HepG2 (cell line): ENCODE measurements around the gene VPS11. TPM values are rescaled to one million over a fixed set of nuclear protein-coding genes. Genes with fewer than 3 reads are reported as not detected.
A peak's percentile ranks its signal among the peaks of the same experiment; 100 is the strongest.

Experiments used
- ATM ChIP-seq: fragments of 450-650 bp; IDR thresholded peaks from 2 replicates; pipeline ENCODE4 v1.7.1; 2017; ENCODE audit warnings: mild to moderate bottlenecking, borderline replicate concordance
- KAT8 ChIP-seq: IDR thresholded peaks from 2 replicates; pipeline ENCODE4 v1.6.1; 2016; ENCODE audit warnings: missing genetic modification reagents, missing compliant biosample characterization
- POLR2G ChIP-seq: fragments of 200-400 bp; formaldehyde crosslinking; IDR thresholded peaks from 2 replicates; pipeline ENCODE4 v1.6.1; 2018; ENCODE audit warnings: mild to moderate bottlenecking, low read depth, low read length, moderate library complexity
- SUZ12 ChIP-seq: fragments of 150-350 bp; IDR thresholded peaks from 2 replicates; pipeline ENCODE4 v1.6.1; 2014; ENCODE audit warnings: low read depth, low read length
- TBP ChIP-seq: sonication (generic); formaldehyde crosslinking; IDR thresholded peaks from 2 replicates; pipeline ENCODE4 v1.5.0; 2020; ENCODE audit warnings: missing genetic modification reagents
- ZNF232 ChIP-seq: sonication (generic); formaldehyde crosslinking; IDR thresholded peaks from 2 replicates; pipeline ENCODE4 v1.4.0; 2020; ENCODE audit warnings: missing genetic modification reagents, borderline replicate concordance
- polyA plus RNA-seq, 8 experiments: library from polyadenylated mRNA; depleted of rRNA in 3 of 8; stranded (reverse) in 7 of 8; unstranded in 1 of 8; fragments of >200 nt; fragmentation: Illumina TruSeq in 4 of 8; extraction: Trizol in 4 of 8; gene quantifications; 2 replicates each; pipeline versions ENCODE4 v1.2.1 to v1.2.3, GENCODE V29; 2011 to 2016; ENCODE audit warnings: low read depth in 4 of 8, missing spikeins in 1 of 8, mixed read lengths in 1 of 8; ENCODE audit not compliant: insufficient read depth in 1 of 8
- total RNA-seq, 5 experiments: library from RNA; depleted of rRNA; stranded (reverse); fragments of >200 nt; fragmentation: Illumina TruSeq; extraction: Trizol; gene quantifications; 2 replicates each; pipeline ENCODE4 v1.2.3, GENCODE V29; 2016; ENCODE audit warnings: low read depth in 1 of 5
- TF ChIP-seq, protein P1 (sequence below): sonication (generic); formaldehyde crosslinking; IDR thresholded peaks from 2 replicates; pipeline ENCODE4 v1.4.0; 2020; ENCODE audit warnings: missing genetic modification reagents, borderline replicate concordance
- TF ChIP-seq, protein P2 (sequence below): sonication (generic); formaldehyde crosslinking; IDR thresholded peaks from 2 replicates; pipeline ENCODE4 v1.5.0; 2020; ENCODE audit warnings: mild to moderate bottlenecking, missing genetic modification reagents
- TF ChIP-seq, protein P3 (sequence below): sonication (generic); formaldehyde crosslinking; IDR thresholded peaks from 2 replicates; pipeline ENCODE4 v1.8.1; 2023; ENCODE audit warnings: missing genetic modification reagents, mild to moderate bottlenecking, borderline replicate concordance
- TF ChIP-seq, protein P4 (sequence below): sonication (generic); formaldehyde crosslinking; IDR thresholded peaks from 2 replicates; pipeline ENCODE4 v1.4.0; 2020; ENCODE audit warnings: mild to moderate bottlenecking, missing genetic modification reagents, borderline replicate concordance
- TF ChIP-seq, protein P5 (sequence below): sonication (generic); formaldehyde crosslinking; IDR thresholded peaks from 2 replicates; pipeline ENCODE4 v1.5.0; 2020; ENCODE audit warnings: missing genetic modification reagents
- TF ChIP-seq, protein P6 (sequence below): sonication (generic); formaldehyde crosslinking; IDR thresholded peaks from 2 replicates; pipeline ENCODE4 v1.9.0; 2021; ENCODE audit warnings: missing genetic modification reagents, borderline replicate concordance
- TF ChIP-seq, protein P7 (sequence below): sonication (generic); formaldehyde crosslinking; IDR thresholded peaks from 2 replicates; pipeline ENCODE4 v1.5.0; 2020; ENCODE audit warnings: missing genetic modification reagents

VPS11 gene
- total and polyA plus RNA-seq, 2 of the 13 experiments (the other 11 are each of a cell fraction or from before 2014, with no cell fraction given): 13.7 to 21.6 TPM

DNA sequence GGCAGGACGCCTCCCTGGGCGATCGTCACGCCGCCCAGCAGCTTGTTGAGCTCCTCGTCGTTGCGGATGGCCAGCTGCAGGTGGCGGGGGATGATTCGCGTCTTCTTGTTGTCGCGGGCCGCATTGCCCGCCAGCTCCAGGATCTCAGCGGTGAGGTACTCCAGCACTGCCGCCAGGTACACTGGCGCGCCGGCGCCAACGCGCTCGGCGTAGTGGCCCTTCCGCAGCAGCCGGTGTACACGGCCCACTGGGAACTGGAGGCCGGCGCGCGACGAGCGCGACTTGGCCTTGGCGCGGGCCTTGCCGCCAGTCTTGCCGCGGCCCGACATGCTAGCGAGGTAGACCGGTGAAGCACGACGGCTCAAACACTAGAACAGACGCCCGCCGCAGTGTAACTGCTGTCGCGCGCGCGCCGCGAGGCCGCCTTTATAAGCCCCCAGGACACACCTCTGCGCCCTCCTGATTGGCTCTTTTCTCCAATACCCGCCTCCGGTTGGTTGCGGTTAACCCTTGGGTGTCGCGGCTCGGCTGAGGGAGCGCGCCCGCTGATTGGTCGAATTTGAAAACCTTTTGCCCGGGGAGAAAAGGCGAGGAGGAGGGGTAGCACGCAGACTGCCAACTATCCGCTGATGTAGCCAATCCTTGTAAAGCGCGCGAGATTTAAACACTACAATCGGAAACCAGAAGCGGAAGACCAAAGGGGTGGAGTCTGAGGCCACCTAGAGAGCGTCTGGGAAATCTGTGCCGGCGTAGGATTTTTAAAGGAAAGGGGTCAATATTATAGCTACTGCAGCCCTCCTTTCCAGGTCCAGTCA lies 27.7 kb downstream of the VPS11 start (continued):
- TF ChIP-seq, protein P1, sequence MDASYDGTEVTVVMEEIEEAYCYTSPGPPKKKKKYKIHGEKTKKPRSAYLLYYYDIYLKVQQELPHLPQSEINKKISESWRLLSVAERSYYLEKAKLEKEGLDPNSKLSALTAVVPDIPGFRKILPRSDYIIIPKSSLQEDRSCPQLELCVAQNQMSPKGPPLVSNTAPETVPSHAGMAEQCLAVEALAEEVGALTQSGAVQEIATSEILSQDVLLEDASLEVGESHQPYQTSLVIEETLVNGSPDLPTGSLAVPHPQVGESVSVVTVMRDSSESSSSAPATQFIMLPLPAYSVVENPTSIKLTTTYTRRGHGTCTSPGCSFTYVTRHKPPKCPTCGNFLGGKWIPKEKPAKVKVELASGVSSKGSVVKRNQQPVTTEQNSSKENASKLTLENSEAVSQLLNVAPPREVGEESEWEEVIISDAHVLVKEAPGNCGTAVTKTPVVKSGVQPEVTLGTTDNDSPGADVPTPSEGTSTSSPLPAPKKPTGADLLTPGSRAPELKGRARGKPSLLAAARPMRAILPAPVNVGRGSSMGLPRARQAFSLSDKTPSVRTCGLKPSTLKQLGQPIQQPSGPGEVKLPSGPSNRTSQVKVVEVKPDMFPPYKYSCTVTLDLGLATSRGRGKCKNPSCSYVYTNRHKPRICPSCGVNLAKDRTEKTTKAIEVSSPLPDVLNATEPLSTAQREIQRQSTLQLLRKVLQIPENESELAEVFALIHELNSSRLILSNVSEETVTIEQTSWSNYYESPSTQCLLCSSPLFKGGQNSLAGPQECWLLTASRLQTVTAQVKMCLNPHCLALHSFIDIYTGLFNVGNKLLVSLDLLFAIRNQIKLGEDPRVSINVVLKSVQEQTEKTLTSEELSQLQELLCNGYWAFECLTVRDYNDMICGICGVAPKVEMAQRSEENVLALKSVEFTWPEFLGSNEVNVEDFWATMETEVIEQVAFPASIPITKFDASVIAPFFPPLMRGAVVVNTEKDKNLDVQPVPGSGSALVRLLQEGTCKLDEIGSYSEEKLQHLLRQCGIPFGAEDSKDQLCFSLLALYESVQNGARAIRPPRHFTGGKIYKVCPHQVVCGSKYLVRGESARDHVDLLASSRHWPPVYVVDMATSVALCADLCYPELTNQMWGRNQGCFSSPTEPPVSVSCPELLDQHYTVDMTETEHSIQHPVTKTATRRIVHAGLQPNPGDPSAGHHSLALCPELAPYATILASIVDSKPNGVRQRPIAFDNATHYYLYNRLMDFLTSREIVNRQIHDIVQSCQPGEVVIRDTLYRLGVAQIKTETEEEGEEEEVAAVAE: peak; percentile 25; the same call in 1 of the 2 replicates
- TF ChIP-seq, protein P2, sequence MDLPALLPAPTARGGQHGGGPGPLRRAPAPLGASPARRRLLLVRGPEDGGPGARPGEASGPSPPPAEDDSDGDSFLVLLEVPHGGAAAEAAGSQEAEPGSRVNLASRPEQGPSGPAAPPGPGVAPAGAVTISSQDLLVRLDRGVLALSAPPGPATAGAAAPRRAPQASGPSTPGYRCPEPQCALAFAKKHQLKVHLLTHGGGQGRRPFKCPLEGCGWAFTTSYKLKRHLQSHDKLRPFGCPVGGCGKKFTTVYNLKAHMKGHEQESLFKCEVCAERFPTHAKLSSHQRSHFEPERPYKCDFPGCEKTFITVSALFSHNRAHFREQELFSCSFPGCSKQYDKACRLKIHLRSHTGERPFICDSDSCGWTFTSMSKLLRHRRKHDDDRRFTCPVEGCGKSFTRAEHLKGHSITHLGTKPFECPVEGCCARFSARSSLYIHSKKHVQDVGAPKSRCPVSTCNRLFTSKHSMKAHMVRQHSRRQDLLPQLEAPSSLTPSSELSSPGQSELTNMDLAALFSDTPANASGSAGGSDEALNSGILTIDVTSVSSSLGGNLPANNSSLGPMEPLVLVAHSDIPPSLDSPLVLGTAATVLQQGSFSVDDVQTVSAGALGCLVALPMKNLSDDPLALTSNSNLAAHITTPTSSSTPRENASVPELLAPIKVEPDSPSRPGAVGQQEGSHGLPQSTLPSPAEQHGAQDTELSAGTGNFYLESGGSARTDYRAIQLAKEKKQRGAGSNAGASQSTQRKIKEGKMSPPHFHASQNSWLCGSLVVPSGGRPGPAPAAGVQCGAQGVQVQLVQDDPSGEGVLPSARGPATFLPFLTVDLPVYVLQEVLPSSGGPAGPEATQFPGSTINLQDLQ (CRISPR knock-in tag): no peak
- peak; percentile 100 for TF ChIP-seq POLR2G
- TF ChIP-seq ZNF232: 0 out of 2 replicates have a peak, but pooled peaks have one; percentile 30
- TF ChIP-seq, protein P3, sequence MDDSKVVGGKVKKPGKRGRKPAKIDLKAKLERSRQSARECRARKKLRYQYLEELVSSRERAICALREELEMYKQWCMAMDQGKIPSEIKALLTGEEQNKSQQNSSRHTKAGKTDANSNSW (CRISPR knock-in tag): peak; percentile 78
- TF ChIP-seq, protein P4, sequence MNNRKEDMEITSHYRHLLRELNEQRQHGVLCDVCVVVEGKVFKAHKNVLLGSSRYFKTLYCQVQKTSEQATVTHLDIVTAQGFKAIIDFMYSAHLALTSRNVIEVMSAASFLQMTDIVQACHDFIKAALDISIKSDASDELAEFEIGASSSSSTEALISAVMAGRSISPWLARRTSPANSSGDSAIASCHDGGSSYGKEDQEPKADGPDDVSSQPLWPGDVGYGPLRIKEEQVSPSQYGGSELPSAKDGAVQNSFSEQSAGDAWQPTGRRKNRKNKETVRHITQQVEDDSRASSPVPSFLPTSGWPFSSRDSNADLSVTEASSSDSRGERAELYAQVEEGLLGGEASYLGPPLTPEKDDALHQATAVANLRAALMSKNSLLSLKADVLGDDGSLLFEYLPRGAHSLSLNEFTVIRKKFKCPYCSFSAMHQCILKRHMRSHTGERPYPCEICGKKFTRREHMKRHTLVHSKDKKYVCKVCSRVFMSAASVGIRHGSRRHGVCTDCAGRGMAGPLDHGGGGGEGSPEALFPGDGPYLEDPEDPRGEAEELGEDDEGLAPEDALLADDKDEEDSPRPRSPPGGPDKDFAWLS (CRISPR knock-in tag): no peak
- TF ChIP-seq TBP (CRISPR knock-in tag): 0 out of 2 replicates have a peak, but pooled peaks have one; percentile 40
- no peak for TF ChIP-seq ATM
- TF ChIP-seq, protein P5, sequence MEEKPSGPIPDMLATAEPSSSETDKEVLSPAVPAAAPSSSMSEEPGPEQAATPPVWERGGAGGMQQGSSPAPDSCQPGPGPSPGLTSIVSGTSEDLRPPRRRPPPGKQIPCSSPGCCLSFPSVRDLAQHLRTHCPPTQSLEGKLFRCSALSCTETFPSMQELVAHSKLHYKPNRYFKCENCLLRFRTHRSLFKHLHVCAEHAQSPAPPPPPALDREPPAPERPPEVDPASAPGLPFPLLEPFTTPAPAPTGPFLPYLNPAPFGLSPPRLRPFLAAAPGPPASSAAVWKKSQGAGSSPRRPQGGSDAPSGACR (CRISPR knock-in tag): peak; percentile 89; the same call in 1 of the 2 replicates
- TF ChIP-seq, protein P6, sequence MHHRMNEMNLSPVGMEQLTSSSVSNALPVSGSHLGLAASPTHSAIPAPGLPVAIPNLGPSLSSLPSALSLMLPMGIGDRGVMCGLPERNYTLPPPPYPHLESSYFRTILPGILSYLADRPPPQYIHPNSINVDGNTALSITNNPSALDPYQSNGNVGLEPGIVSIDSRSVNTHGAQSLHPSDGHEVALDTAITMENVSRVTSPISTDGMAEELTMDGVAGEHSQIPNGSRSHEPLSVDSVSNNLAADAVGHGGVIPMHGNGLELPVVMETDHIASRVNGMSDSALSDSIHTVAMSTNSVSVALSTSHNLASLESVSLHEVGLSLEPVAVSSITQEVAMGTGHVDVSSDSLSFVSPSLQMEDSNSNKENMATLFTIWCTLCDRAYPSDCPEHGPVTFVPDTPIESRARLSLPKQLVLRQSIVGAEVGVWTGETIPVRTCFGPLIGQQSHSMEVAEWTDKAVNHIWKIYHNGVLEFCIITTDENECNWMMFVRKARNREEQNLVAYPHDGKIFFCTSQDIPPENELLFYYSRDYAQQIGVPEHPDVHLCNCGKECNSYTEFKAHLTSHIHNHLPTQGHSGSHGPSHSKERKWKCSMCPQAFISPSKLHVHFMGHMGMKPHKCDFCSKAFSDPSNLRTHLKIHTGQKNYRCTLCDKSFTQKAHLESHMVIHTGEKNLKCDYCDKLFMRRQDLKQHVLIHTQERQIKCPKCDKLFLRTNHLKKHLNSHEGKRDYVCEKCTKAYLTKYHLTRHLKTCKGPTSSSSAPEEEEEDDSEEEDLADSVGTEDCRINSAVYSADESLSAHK (CRISPR knock-in tag): no peak
- TF ChIP-seq KAT8 (CRISPR knock-in tag): peak; percentile 65; the same call in 1 of the 2 replicates
- TF ChIP-seq, protein P7, sequence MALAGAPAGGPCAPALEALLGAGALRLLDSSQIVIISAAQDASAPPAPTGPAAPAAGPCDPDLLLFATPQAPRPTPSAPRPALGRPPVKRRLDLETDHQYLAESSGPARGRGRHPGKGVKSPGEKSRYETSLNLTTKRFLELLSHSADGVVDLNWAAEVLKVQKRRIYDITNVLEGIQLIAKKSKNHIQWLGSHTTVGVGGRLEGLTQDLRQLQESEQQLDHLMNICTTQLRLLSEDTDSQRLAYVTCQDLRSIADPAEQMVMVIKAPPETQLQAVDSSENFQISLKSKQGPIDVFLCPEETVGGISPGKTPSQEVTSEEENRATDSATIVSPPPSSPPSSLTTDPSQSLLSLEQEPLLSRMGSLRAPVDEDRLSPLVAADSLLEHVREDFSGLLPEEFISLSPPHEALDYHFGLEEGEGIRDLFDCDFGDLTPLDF (CRISPR knock-in tag): peak; percentile 99
- TF ChIP-seq SUZ12: no peak
